ENCODE data around the gene DDX24. TPM values are rescaled to one million over a fixed set of nuclear protein-coding genes. Genes with fewer than 3 reads are reported as not detected.

The DDX24 gene
- total RNA-seq, 1 donor from 2014 or later = 206 TPM

DNA sequence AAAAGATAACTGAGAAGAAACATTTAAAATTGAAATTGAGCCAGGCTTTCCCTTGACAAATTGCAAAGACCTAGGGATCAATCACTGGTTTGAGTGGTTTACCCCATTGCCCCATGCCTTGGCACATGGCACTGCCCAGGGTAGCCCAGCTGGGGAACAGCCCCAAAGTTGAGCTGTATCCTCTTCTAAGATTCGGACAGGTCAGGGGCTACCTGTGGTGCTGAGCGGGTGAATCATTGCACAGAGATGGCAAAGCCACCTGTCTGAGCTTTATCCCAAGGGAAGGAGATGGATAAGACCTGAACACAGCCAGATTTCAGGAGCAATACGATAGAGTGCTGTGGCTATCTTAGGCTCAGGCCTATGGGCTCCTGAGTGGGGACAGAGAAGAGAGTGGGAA lies 41.4 kb upstream of the DDX24 start:
- H3K36me3 ChIP-seq (ENCODE audit: insufficient read depth, low read length) = peaks cover under 1% of the 10 kb centered on the region
- peaks cover 1% of the 10 kb centered on the region for H3K4me1 Mint-ChIP-seq (ENCODE audit: low read depth, unreplicated experiment)
- H4K20me1 ChIP-seq (ENCODE audit: insufficient read depth, low read length) = no peaks in the 10 kb centered on the region
- H3K4me3 Mint-ChIP-seq (ENCODE audit: unreplicated experiment) = no peak overlapping the region
- no peaks in the 10 kb centered on the region for H3K9me3 ChIP-seq (ENCODE audit: insufficient read depth, low read depth, low read length)
- H3K4me3 ChIP-seq (ENCODE audit: insufficient read depth, low read depth, low read length) = no peak overlapping the region
- TF ChIP-seq, protein P1, sequence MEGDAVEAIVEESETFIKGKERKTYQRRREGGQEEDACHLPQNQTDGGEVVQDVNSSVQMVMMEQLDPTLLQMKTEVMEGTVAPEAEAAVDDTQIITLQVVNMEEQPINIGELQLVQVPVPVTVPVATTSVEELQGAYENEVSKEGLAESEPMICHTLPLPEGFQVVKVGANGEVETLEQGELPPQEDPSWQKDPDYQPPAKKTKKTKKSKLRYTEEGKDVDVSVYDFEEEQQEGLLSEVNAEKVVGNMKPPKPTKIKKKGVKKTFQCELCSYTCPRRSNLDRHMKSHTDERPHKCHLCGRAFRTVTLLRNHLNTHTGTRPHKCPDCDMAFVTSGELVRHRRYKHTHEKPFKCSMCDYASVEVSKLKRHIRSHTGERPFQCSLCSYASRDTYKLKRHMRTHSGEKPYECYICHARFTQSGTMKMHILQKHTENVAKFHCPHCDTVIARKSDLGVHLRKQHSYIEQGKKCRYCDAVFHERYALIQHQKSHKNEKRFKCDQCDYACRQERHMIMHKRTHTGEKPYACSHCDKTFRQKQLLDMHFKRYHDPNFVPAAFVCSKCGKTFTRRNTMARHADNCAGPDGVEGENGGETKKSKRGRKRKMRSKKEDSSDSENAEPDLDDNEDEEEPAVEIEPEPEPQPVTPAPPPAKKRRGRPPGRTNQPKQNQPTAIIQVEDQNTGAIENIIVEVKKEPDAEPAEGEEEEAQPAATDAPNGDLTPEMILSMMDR (IDR thresholded peaks at IDR 0.05; ENCODE audit: insufficient read depth, low read depth, low read length) = no peak
- no peak for TF ChIP-seq EZH2 (IDR thresholded peaks at IDR 0.05; ENCODE audit: insufficient read depth, low read length)
- peaks cover 12% of the 10 kb centered on the region for H3K27me3 Mint-ChIP-seq (ENCODE audit: low read depth, unreplicated experiment)
- no peak overlapping the region for H2AFZ ChIP-seq (ENCODE audit: low read depth, low read length)
- H3K9me3 Mint-ChIP-seq (ENCODE audit: unreplicated experiment) = peaks cover 27% of the 10 kb centered on the region
- no peak overlapping the region for H3K9ac ChIP-seq (ENCODE audit: low read length)
- peaks cover 7% of the 10 kb centered on the region for H3K36me3 Mint-ChIP-seq (ENCODE audit: low read depth, unreplicated experiment)
- no peak overlapping the region for H3K27ac Mint-ChIP-seq (ENCODE audit: unreplicated experiment)
- no peak overlapping the region for H3K4me2 ChIP-seq (ENCODE audit: low read length)
- no peaks in the 10 kb centered on the region for H3K27me3 ChIP-seq (ENCODE audit: insufficient read depth, low read length)
- FAIRE-seq (no peak), DNase-seq (ENCODE audit: low read depth) (no peak)
- H3K79me2 ChIP-seq (ENCODE audit: insufficient read depth, low read length) = no peaks in the 10 kb centered on the region
- H3K4me1 ChIP-seq (ENCODE audit: insufficient read depth, low read length) = peaks cover 15% of the 10 kb centered on the region
- H3K27ac ChIP-seq (ENCODE audit: low read depth, low read length) = no peak overlapping the region

GRCh38 chr14:94121485-94121884 lies 40.5 kb upstream of the DDX24 start:
- Histone ChIP-seq H3K36me3 (ENCODE audit: insufficient read depth, low read length) (no peaks in the 10 kb centered on the region), H3K9ac (ENCODE audit: low read length) (peak overlapping the region; percentile 16), H3K4me2 (ENCODE audit: low read length) (peak overlapping the region; percentile 51), H3K27ac (ENCODE audit: low read depth, low read length) (peak overlapping the region; percentile 48), H3K4me3 (ENCODE audit: insufficient read depth, low read depth, low read length) (no peak overlapping the region), H3K27me3 (ENCODE audit: insufficient read depth, low read length) (no peaks in the 10 kb centered on the region), H3K9me3 (ENCODE audit: insufficient read depth, low read depth, low read length) (no peaks in the 10 kb centered on the region), H2AFZ (ENCODE audit: low read depth, low read length) (no peak overlapping the region), H4K20me1 (ENCODE audit: insufficient read depth, low read length) (no peaks in the 10 kb centered on the region), H3K79me2 (ENCODE audit: insufficient read depth, low read length) (no peaks in the 10 kb centered on the region), H3K4me1 (ENCODE audit: insufficient read depth, low read length) (peaks cover 15% of the 10 kb centered on the region)
- TF ChIP-seq, protein P1 (IDR thresholded peaks at IDR 0.05; ENCODE audit: insufficient read depth, low read depth, low read length) = no peak
- TF ChIP-seq EZH2 (IDR thresholded peaks at IDR 0.05; ENCODE audit: insufficient read depth, low read length) = no peak
- FAIRE-seq (no peak), DNase-seq (ENCODE audit: low read depth) (no peak)
- Mint-ChIP-seq H3K4me1 (ENCODE audit: low read depth, unreplicated experiment) (peaks cover 1% of the 10 kb centered on the region), H3K4me3 (ENCODE audit: unreplicated experiment) (no peak overlapping the region), H3K27ac (ENCODE audit: unreplicated experiment) (no peak overlapping the region), H3K36me3 (ENCODE audit: low read depth, unreplicated experiment) (peaks cover 6% of the 10 kb centered on the region), H3K27me3 (ENCODE audit: low read depth, unreplicated experiment) (peaks cover 12% of the 10 kb centered on the region), H3K9me3 (ENCODE audit: unreplicated experiment) (peaks cover 27% of the 10 kb centered on the region)

GRCh38 chr14:94120667-94121340 lies 39.8 kb upstream of the DDX24 start:
- H3K27me3 ChIP-seq (ENCODE audit: insufficient read depth, low read length) = no peaks in the 10 kb centered on the region
- no peaks in the 10 kb centered on the region for H4K20me1 ChIP-seq (ENCODE audit: insufficient read depth, low read length)
- peaks cover 4% of the 10 kb centered on the region for H3K36me3 Mint-ChIP-seq (ENCODE audit: low read depth, unreplicated experiment)
- no peak overlapping the region for H3K4me3 Mint-ChIP-seq (ENCODE audit: unreplicated experiment)
- no peaks in the 10 kb centered on the region for H3K36me3 ChIP-seq (ENCODE audit: insufficient read depth, low read length)
- H3K9me3 Mint-ChIP-seq (ENCODE audit: unreplicated experiment) = peaks cover 27% of the 10 kb centered on the region
- FAIRE-seq (no peak), DNase-seq (ENCODE audit: low read depth) (peak; percentile 79)
- peaks cover 12% of the 10 kb centered on the region for H3K27me3 Mint-ChIP-seq (ENCODE audit: low read depth, unreplicated experiment)
- H3K4me2 ChIP-seq (ENCODE audit: low read length) = peak overlapping the region; percentile 51
- TF ChIP-seq, protein P1 (IDR thresholded peaks at IDR 0.05; ENCODE audit: insufficient read depth, low read depth, low read length) = no peak
- no peak for TF ChIP-seq EZH2 (IDR thresholded peaks at IDR 0.05; ENCODE audit: insufficient read depth, low read length)
- no peaks in the 10 kb centered on the region for H3K79me2 ChIP-seq (ENCODE audit: insufficient read depth, low read length)
- peak overlapping the region; percentile 48 for H3K27ac ChIP-seq (ENCODE audit: low read depth, low read length)
- peaks cover 1% of the 10 kb centered on the region for H3K4me1 Mint-ChIP-seq (ENCODE audit: low read depth, unreplicated experiment)
- no peak overlapping the region for H2AFZ ChIP-seq (ENCODE audit: low read depth, low read length)
- peaks cover 15% of the 10 kb centered on the region for H3K4me1 ChIP-seq (ENCODE audit: insufficient read depth, low read length)
- no peak overlapping the region for H3K27ac Mint-ChIP-seq (ENCODE audit: unreplicated experiment)
- peak overlapping the region; percentile 16 for H3K9ac ChIP-seq (ENCODE audit: low read length)
- H3K9me3 ChIP-seq (ENCODE audit: insufficient read depth, low read depth, low read length) = no peaks in the 10 kb centered on the region
- no peak overlapping the region for H3K4me3 ChIP-seq (ENCODE audit: insufficient read depth, low read depth, low read length)
